Measurements from ENCODE around the gene BMPER.

The BMPER gene

DNA sequence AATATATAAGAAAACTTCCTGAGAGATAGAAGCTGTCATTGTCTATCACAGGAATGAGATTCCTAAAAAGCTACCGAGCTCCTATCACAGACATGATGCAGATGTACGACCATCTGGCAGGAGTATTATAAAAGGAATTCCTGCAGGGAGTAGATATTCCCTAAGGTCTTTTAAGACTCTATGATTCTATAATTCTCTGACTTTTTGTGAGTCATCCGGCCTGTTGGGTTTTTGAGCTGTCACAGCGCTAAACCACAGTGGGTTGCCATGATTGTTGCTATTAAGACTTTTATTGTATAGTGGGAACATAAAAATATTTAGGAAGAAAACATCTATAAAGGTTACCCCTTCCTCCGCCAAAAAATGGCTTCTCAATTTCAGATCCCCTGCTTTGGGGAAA lies 223.4 kb downstream of the BMPER start:
- no peaks in the 10 kb centered on the region for H3K4me1 ChIP-seq (ENCODE audit: insufficient read depth, low read length)
- H3K9ac ChIP-seq (ENCODE audit: low read depth, low read length): no peak overlapping the region
- H3K36me3 ChIP-seq (ENCODE audit: insufficient read depth, low read length): no peaks in the 10 kb centered on the region

DNA sequence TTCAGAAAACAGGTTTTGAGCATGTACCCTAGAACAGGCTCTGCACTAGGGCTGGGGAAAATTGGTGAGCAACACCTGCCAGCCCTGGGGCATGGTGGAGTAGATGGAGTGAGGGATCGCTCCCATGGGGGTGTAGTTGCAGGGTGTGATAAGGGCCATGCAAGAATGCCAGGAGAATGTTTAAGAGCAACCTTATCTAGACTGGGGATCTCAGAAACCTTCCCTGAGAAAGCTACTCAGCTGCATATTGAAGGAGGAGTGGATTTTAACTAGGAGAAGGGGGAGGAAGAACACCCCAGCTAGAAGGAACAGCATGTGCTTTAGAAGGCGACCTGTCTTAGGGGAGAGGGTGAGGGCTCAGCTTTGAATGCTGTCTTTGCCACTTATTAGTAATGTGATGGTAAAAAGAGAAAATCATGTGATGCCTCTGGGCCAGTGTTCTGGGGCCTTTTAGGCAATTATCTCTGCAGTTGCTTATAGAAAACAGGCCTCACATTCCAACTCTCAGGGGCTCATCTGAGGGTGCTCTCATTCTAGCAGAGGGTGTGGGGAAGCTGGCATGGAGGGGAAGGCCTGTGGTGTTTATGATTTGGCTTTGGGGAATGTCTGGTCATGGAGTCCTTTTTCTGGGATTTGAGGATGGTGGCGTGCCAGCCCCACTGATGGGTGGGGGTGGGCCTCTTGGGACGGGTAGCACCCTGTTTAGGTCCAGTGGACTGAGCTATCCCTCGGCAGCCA lies 225.4 kb downstream of the BMPER start:
- no peak overlapping the region for H3K9ac ChIP-seq (ENCODE audit: low read depth, low read length)
- H3K4me1 ChIP-seq (ENCODE audit: insufficient read depth, low read length): 0 out of 2 replicates have a peak, but pooled peaks cover 3% of the 10 kb centered on the region
- no peaks in the 10 kb centered on the region for H3K36me3 ChIP-seq (ENCODE audit: insufficient read depth, low read length)
- H3K9me3 ChIP-seq (ENCODE audit: control insufficient read depth, insufficient read depth, low read length): peaks cover 4% of the 10 kb centered on the region; the same call in 1 of the 2 replicates

More for the DNA sequence above, 223.4 kb downstream of the BMPER start:
- H3K9me3 ChIP-seq (ENCODE audit: control insufficient read depth, insufficient read depth, low read length): peaks cover 8% of the 10 kb centered on the region; the same call in 1 of the 2 replicates

- Histone ChIP-seq H3K4me1 (ENCODE audit: insufficient read depth, low read length) (0 out of 2 replicates have a peak, but pooled peaks cover 3% of the 10 kb centered on the region), H3K36me3 (ENCODE audit: insufficient read depth, low read length) (no peaks in the 10 kb centered on the region), H3K9ac (ENCODE audit: low read depth, low read length) (no peak overlapping the region), H3K9me3 (ENCODE audit: control insufficient read depth, insufficient read depth, low read length) (no peaks in the 10 kb centered on the region)
Measured at GRCh38 chr7:34131371-34131770, 226.0 kb downstream of the BMPER start.

- Histone ChIP-seq H3K9me3 (ENCODE audit: control insufficient read depth, insufficient read depth, low read length) (no peaks in the 10 kb centered on the region), H3K4me1 (ENCODE audit: insufficient read depth, low read length) (peaks cover 7% of the 10 kb centered on the region; the same call in 1 of the 2 replicates)
Measured at GRCh38 chr7:34133356-34133982, 228.1 kb downstream of the BMPER start.

DNA sequence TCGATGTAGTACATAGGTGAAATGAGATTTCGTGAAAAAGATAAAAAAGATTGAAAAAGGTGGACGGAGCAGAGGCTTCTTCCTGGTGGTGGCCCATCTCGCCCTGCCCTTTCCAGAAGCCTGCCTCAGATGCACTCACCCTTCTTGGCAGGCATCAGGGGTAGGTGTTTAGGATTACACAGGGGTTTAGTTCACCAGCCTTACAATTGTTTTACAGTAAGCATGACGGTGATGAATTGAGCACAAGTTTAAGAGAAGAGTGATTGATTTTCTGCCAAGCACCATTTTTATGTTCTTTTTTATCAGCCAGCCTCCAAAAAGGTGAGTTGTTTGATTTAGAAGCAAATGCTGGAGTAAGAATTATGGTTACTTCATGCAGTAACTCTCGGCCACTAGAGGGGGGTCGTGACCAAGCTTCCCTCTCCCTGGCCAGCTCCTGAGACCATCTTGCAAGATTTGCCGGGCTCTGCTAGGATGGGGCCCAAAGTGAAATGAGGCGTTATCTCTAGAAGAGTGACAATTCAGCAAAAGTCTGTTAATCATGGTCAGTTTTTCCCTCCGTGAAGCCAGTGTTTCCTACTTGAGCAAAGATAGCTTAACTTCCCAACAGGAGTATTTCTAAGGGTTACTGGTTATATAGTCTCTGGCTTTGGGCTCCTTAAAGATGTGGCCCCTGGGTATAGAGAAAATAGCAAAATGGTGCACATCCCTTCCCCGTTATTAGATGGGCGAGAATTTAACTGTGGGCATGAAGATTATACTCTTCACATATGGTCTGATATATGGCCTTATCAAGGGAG lies 228.8 kb downstream of the BMPER start:
- Histone ChIP-seq H3K9ac (ENCODE audit: low read depth, low read length) (no peak overlapping the region), H3K36me3 (ENCODE audit: insufficient read depth, low read length) (no peaks in the 10 kb centered on the region), H3K4me1 (ENCODE audit: insufficient read depth, low read length) (peaks cover 11% of the 10 kb centered on the region; the same call in 1 of the 2 replicates), H3K9me3 (ENCODE audit: control insufficient read depth, insufficient read depth, low read length) (no peaks in the 10 kb centered on the region)

More at GRCh38 chr7:34133356-34133982, 228.1 kb downstream of the BMPER start:
- H3K9ac ChIP-seq (ENCODE audit: low read depth, low read length): no peak overlapping the region
- H3K36me3 ChIP-seq (ENCODE audit: insufficient read depth, low read length): no peaks in the 10 kb centered on the region

DNA sequence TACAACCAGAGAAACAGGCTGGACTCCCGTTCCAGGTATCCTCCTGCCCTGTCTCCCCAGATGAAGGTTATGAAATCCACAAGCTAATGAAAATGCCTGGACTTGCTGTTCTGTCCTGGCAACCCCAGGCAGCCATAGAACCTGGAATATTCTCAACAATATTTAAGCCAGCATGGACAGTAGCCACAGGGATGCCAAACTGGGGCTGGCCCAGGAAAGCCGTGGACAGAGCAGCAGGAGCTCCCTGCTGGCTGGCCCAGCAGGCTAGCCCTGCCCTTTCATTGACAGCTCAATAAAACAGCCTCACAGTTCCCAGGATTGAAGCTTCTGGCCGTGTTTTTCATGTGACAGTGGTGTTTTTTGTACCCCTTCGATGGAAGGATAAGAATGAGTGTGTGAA lies 230.6 kb downstream of the BMPER start:
- H3K36me3 ChIP-seq (ENCODE audit: insufficient read depth, low read length): no peaks in the 10 kb centered on the region
- no peaks in the 10 kb centered on the region for H3K9me3 ChIP-seq (ENCODE audit: control insufficient read depth, insufficient read depth, low read length)
- peaks cover 11% of the 10 kb centered on the region; the same call in 1 of the 2 replicates for H3K4me1 ChIP-seq (ENCODE audit: insufficient read depth, low read length)
- no peak overlapping the region for H3K9ac ChIP-seq (ENCODE audit: low read depth, low read length)

DNA sequence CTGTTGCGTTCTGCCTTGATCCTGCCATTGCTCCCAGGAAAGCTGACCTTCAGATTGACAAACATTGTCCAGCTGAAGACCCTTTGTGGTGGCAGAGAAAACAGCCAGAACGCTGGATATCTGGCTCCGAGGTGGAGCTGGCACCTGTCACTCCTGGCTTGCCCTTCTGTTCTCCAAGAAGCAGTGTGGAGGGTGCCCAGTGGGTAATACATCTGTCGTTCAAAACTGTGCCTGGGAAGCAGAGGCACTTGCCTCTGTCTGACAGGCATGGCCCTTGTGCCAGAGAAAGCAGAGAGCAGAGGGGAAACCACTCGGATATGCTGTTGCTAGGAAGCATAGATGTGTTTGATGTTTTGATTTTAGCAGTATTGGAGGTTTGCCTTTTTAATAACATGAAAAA lies 231.4 kb downstream of the BMPER start:
- Histone ChIP-seq H3K9me3 (ENCODE audit: control insufficient read depth, insufficient read depth, low read length) (no peaks in the 10 kb centered on the region), H3K36me3 (ENCODE audit: insufficient read depth, low read length) (no peaks in the 10 kb centered on the region), H3K9ac (ENCODE audit: low read depth, low read length) (no peak overlapping the region), H3K4me1 (ENCODE audit: insufficient read depth, low read length) (peaks cover 11% of the 10 kb centered on the region; the same call in 1 of the 2 replicates)

DNA sequence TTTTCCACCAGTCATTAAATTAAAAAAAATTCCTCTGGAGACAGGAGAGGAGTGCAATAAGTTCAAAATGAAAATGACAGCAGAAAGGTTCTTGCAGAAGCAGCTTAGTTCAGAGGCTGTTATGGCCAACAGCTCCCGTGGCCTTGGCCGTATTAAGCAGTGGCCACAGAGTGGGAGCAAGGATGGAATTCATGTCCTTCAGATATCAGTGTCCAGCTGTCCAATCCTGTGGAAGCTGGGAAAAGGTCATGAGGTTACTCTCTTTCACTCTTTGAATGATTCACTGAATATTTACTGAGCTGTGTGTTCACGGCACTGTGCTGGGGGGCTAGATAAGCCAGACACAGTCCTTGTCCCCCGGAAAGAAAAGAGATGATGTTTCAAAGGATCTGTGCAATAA lies 231.8 kb downstream of the BMPER start:
- Histone ChIP-seq H3K4me1 (ENCODE audit: insufficient read depth, low read length) (peaks cover 11% of the 10 kb centered on the region; the same call in 1 of the 2 replicates), H3K9ac (ENCODE audit: low read depth, low read length) (no peak overlapping the region)

DNA sequence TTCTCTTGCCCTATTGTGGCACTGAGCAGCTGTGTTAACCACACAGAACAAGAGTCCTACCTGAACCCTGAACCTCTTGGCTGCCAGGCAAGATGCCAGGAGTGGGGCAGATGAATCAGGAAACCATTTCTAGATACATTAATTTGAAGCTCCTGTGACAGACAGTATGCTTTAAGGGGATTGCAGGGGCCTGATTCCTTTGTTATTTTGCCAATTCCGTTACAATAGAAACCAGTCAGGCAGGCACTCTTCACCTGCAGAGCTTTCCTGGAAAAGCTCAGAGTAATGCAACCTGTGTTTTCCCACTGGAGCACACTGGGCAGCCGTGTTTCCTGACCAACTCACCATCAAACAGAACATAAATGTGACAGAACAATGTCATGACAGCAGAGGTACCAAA lies 233.1 kb downstream of the BMPER start:
- H3K9me3 ChIP-seq (ENCODE audit: control insufficient read depth, insufficient read depth, low read length): no peaks in the 10 kb centered on the region
- H3K4me1 ChIP-seq (ENCODE audit: insufficient read depth, low read length): peaks cover 11% of the 10 kb centered on the region; the same call in 1 of the 2 replicates
- no peaks in the 10 kb centered on the region for H3K36me3 ChIP-seq (ENCODE audit: insufficient read depth, low read length)
- no peak overlapping the region for H3K9ac ChIP-seq (ENCODE audit: low read depth, low read length)

More for the DNA sequence above, 231.8 kb downstream of the BMPER start:
- no peaks in the 10 kb centered on the region for H3K36me3 ChIP-seq (ENCODE audit: insufficient read depth, low read length)
- no peaks in the 10 kb centered on the region for H3K9me3 ChIP-seq (ENCODE audit: control insufficient read depth, insufficient read depth, low read length)

- no peaks in the 10 kb centered on the region for H3K36me3 ChIP-seq (ENCODE audit: insufficient read depth, low read length)
- H3K4me1 ChIP-seq (ENCODE audit: insufficient read depth, low read length): peaks cover 9% of the 10 kb centered on the region; the same call in 1 of the 2 replicates
- H3K9ac ChIP-seq (ENCODE audit: low read depth, low read length): no peak overlapping the region
- H3K9me3 ChIP-seq (ENCODE audit: control insufficient read depth, insufficient read depth, low read length): no peaks in the 10 kb centered on the region
Measured at GRCh38 chr7:34139086-34139485, 233.7 kb downstream of the BMPER start.

DNA sequence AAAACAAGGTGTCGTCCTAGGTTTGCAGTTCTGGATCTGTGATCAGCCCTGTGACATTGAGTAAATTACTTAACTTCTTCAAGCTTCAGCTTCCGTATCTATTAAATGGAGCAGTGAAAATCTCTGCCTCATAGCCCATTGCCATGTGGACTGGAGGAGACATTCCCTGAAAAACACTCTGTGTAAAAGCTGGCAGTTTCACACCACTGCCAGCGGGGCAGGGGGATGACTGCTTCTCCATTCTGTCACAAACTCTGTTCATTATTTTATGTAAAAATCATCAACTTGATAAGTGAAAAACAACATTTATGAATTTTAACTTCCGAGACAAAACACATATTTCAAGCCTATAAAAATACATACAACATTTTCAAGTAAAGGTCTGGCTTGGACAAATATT lies 234.7 kb downstream of the BMPER start:
- Histone ChIP-seq H3K36me3 (ENCODE audit: insufficient read depth, low read length) (no peaks in the 10 kb centered on the region), H3K9me3 (ENCODE audit: control insufficient read depth, insufficient read depth, low read length) (no peaks in the 10 kb centered on the region), H3K9ac (ENCODE audit: low read depth, low read length) (no peak overlapping the region), H3K4me1 (ENCODE audit: insufficient read depth, low read length) (peaks cover 9% of the 10 kb centered on the region; the same call in 1 of the 2 replicates)

DNA sequence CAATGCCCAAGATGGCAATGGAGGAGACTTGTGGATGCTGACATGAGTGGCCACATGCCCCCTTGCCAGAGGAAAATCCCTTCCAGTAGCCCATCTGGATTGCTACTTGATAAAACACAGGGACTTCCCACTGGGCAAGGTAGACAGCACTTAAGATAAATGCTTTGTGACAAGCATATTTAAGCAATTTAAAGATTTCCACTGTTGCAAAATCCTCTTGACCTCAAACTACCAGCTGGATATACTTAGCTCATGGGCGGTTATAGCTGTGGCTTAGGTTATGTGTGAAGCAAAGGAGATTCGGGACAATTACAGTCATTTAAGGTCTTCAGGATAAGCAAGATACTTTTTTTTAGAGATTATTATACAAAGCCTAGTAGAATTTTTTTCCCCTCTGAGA lies 238.1 kb downstream of the BMPER start:
- peaks cover 5% of the 10 kb centered on the region; the same call in 1 of the 2 replicates for H3K4me1 ChIP-seq (ENCODE audit: insufficient read depth, low read length)
- H3K9me3 ChIP-seq (ENCODE audit: control insufficient read depth, insufficient read depth, low read length): no peaks in the 10 kb centered on the region
- H3K9ac ChIP-seq (ENCODE audit: low read depth, low read length): no peak overlapping the region
- H3K36me3 ChIP-seq (ENCODE audit: insufficient read depth, low read length): no peaks in the 10 kb centered on the region

GRCh38 chr7:34145603-34146002 lies 240.3 kb downstream of the BMPER start:
- Histone ChIP-seq H3K9ac (ENCODE audit: low read depth, low read length) (no peak overlapping the region), H3K36me3 (ENCODE audit: insufficient read depth, low read length) (no peaks in the 10 kb centered on the region), H3K4me1 (ENCODE audit: insufficient read depth, low read length) (no peaks in the 10 kb centered on the region), H3K9me3 (ENCODE audit: control insufficient read depth, insufficient read depth, low read length) (no peaks in the 10 kb centered on the region)

GRCh38 chr7:34153656-34154270 lies 248.4 kb downstream of the BMPER start:
- no peaks in the 10 kb centered on the region for H3K9me3 ChIP-seq (ENCODE audit: control insufficient read depth, insufficient read depth, low read length)
- no peak overlapping the region for H3K9ac ChIP-seq (ENCODE audit: low read depth, low read length)
- peaks cover 9% of the 10 kb centered on the region for H3K4me1 ChIP-seq (ENCODE audit: insufficient read depth, low read length)
- H3K36me3 ChIP-seq (ENCODE audit: insufficient read depth, low read length): no peaks in the 10 kb centered on the region
